Mesenchymal stem cell (in vitro differentiated cells and primary cell): Measurements from ENCODE around the gene ANKFY1.

Experiments used
- DNase-seq: peaks from one replicate; pipeline ENCODE4 v3.0.0-alpha.2; 2013
- H2AFZ ChIP-seq: one replicate; pipeline ENCODE4 v1.6.1; 2013; ENCODE audit warnings: low read depth, mild to moderate bottlenecking, control low read depth, inconsistent platforms, low read length, moderate library complexity
- H2AK5ac ChIP-seq: 2 replicates; pipeline ENCODE4 v1.6.1; 2013; ENCODE audit warnings: low read length, moderate library complexity, mild to moderate bottlenecking, inconsistent platforms; ENCODE audit not compliant: severe bottlenecking
- H2BK120ac ChIP-seq: one replicate; pipeline ENCODE4 v1.6.1; 2013; ENCODE audit warnings: low read depth, mild to moderate bottlenecking, inconsistent platforms, low read length, moderate library complexity
- H2BK12ac ChIP-seq, 2 experiments: one replicate each; pipeline ENCODE4 v1.6.1; 2013; ENCODE audit warnings: inconsistent platforms in 2 of 2, low read length in 2 of 2, mild to moderate bottlenecking in 2 of 2, moderate library complexity in 2 of 2, control low read depth in 1 of 2
- H2BK15ac ChIP-seq: one replicate; pipeline ENCODE4 v1.6.1; 2013; ENCODE audit warnings: mild to moderate bottlenecking, low read depth, inconsistent platforms; ENCODE audit not compliant: poor library complexity, severe bottlenecking
- H2BK5ac ChIP-seq: 2 replicates; pipeline ENCODE4 v1.6.1; 2013; ENCODE audit warnings: low read depth, mild to moderate bottlenecking, low read length, control low read depth, inconsistent platforms; ENCODE audit not compliant: poor library complexity, severe bottlenecking
- H3K14ac ChIP-seq, 2 experiments: one replicate each; pipeline ENCODE4 v1.6.1; 2013; ENCODE audit warnings: inconsistent platforms in 2 of 2, low read length in 2 of 2, control low read depth in 1 of 2, mild to moderate bottlenecking in 1 of 2, moderate library complexity in 1 of 2
- H3K18ac ChIP-seq, 2 experiments: one replicate each; pipeline ENCODE4 v1.6.1; 2013; ENCODE audit warnings: inconsistent platforms in 2 of 2, low read length in 2 of 2, control low read depth in 1 of 2, low read depth in 1 of 2, mild to moderate bottlenecking in 1 of 2
- H3K23ac ChIP-seq, 2 experiments: one replicate each; pipeline ENCODE4 v1.6.1; 2013; ENCODE audit warnings: inconsistent platforms in 2 of 2, low read length in 2 of 2, mild to moderate bottlenecking in 2 of 2, moderate library complexity in 2 of 2, control low read depth in 1 of 2
- H3K27ac ChIP-seq: 2 replicates; pipeline ENCODE4 v1.5.1; 2013; ENCODE audit warnings: mild to moderate bottlenecking, moderate library complexity, low read length, control low read depth, inconsistent platforms; ENCODE audit not compliant: poor library complexity, severe bottlenecking
- H3K27me3 ChIP-seq, 2 experiments: 2 replicates each; pipeline versions ENCODE4 v1.6.1 to v1.7.0; 2013; ENCODE audit warnings: low read length in 2 of 2, mild to moderate bottlenecking in 2 of 2, moderate library complexity in 2 of 2, control low read depth in 1 of 2, inconsistent platforms in 1 of 2; ENCODE audit not compliant: control insufficient read depth in 1 of 2, insufficient read depth in 1 of 2
- H3K36me3 ChIP-seq, 2 experiments: 2 replicates each; pipeline versions ENCODE4 v1.6.1 to v1.7.0; 2013; ENCODE audit warnings: low read length in 2 of 2, control low read depth in 1 of 2, inconsistent platforms in 1 of 2, low read depth in 1 of 2, mild to moderate bottlenecking in 1 of 2; ENCODE audit not compliant: insufficient read depth in 2 of 2, control insufficient read depth in 1 of 2
- H3K4ac ChIP-seq, 2 experiments: one replicate each; pipeline ENCODE4 v1.6.1; 2013; ENCODE audit warnings: inconsistent platforms in 2 of 2, low read length in 2 of 2, mild to moderate bottlenecking in 2 of 2, moderate library complexity in 2 of 2, control low read depth in 1 of 2, low read depth in 1 of 2
- H3K4me1 ChIP-seq: 2 replicates; pipeline ENCODE4 v1.6.1; 2013; ENCODE audit warnings: low read depth, low read length, control low read depth; ENCODE audit not compliant: control insufficient read depth, insufficient read depth
- H3K4me2 ChIP-seq: 2 replicates; pipeline ENCODE4 v1.6.1; 2013; ENCODE audit warnings: low read length, mild to moderate bottlenecking, inconsistent platforms; ENCODE audit not compliant: poor library complexity, severe bottlenecking
- H3K4me3 ChIP-seq, 2 experiments: 2 replicates each; pipeline versions ENCODE4 v1.5.1 to v1.7.0; 2013; ENCODE audit warnings: low read length in 2 of 2, mild to moderate bottlenecking in 2 of 2, control low read depth in 1 of 2, low read depth in 1 of 2; ENCODE audit not compliant: insufficient read depth in 1 of 2
- H3K79me1 ChIP-seq: replicated peaks from 2 replicates; pipeline ENCODE4 v1.6.1; 2013; ENCODE audit warnings: mild to moderate bottlenecking, control low read depth, low read length, inconsistent platforms; ENCODE audit not compliant: poor library complexity, severe bottlenecking
- H3K9ac ChIP-seq: 2 replicates; pipeline ENCODE4 v1.7.0; 2013; ENCODE audit warnings: mild to moderate bottlenecking, low read length, moderate library complexity
- H3K9me3 ChIP-seq: 2 replicates; pipeline ENCODE4 v1.7.0; 2013; ENCODE audit warnings: mild to moderate bottlenecking, low read length; ENCODE audit not compliant: control insufficient read depth
- H4K8ac ChIP-seq: one replicate; pipeline ENCODE4 v1.6.1; 2013; ENCODE audit warnings: inconsistent platforms, mild to moderate bottlenecking, low read length, moderate library complexity
- H4K91ac ChIP-seq: one replicate; pipeline ENCODE4 v1.6.1; 2013; ENCODE audit warnings: mild to moderate bottlenecking, low read length, inconsistent platforms
- WGBS: methylation state at CpG from one replicate; pipeline ENCODE4 v1.1.7; 2013; ENCODE audit warnings: mixed read lengths; 5-methylcytosine and 5-hydroxymethylcytosine counted together

ANKFY1 gene

DNA sequence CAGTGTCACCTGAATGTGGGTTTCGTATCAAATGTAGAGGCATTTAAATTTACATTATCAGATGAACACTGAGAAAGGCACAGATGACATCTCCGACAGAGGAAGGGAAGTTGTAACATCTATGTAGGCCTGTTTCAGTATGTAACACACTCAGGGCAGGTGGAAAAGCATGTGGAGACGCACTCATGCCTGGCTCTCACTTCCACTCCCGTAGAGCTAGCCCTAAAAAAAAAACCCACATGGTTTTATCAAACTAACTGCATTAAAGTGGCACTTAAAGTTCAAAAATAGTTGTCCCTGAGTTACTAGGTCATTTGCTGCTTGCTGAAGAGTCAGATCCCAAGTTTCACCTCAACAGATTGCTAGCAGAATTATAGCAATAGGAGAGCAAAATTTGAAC, 6.1 kb upstream of the ANKFY1 start:
- no peak overlapping the region for H2BK120ac ChIP-seq
- H3K14ac ChIP-seq: no peak overlapping the region
- no peak overlapping the region for H2AK5ac ChIP-seq
- 94% methylated on average over 4 of the region's 4 CpGs for WGBS
- no peak overlapping the region for H2BK12ac ChIP-seq
- no peak overlapping the region for H3K27ac ChIP-seq
- no peaks in the 10 kb centered on the region for H3K9me3 ChIP-seq
- DNase-seq: no peak
- no peak overlapping the region for H4K8ac ChIP-seq
- H3K4ac ChIP-seq: no peak overlapping the region
- no peak overlapping the region for H3K18ac ChIP-seq
- no peak overlapping the region for H3K23ac ChIP-seq
- H3K27me3 ChIP-seq: no peaks in the 10 kb centered on the region
- H3K4me1 ChIP-seq: no peaks in the 10 kb centered on the region
- no peak overlapping the region for H2BK15ac ChIP-seq
- H3K9ac ChIP-seq: no peak overlapping the region
- no peak overlapping the region for H3K4me3 ChIP-seq
- no peak overlapping the region for H3K4me2 ChIP-seq
- H2AFZ ChIP-seq: no peak overlapping the region
- H2BK5ac ChIP-seq: no peak overlapping the region
- H3K36me3 ChIP-seq: peaks cover 7 to 44% of the 10 kb centered on the region in 2 experiments
- no peak overlapping the region for H4K91ac ChIP-seq
- H3K79me1 ChIP-seq: peaks cover 13% of the 10 kb centered on the region

- Histone ChIP-seq H3K27me3 (no peaks in the 10 kb centered on the region), H3K4ac (no peak overlapping the region), H3K36me3 (peaks cover 7 to 44% of the 10 kb centered on the region in 2 experiments), H3K18ac (no peak overlapping the region), H2BK5ac (no peak overlapping the region), H3K14ac (no peak overlapping the region), H4K91ac (no peak overlapping the region), H2AK5ac (no peak overlapping the region), H2BK15ac (no peak overlapping the region), H3K4me2 (no peak overlapping the region), H3K23ac (no peak overlapping the region), H2BK12ac (no peak overlapping the region), H3K27ac (no peak overlapping the region), H3K9me3 (no peaks in the 10 kb centered on the region), H2BK120ac (no peak overlapping the region), H2AFZ (no peak overlapping the region), H3K9ac (no peak overlapping the region), H3K79me1 (peaks cover 6% of the 10 kb centered on the region), H3K4me1 (peaks cover 8% of the 10 kb centered on the region), H3K4me3 (no peak overlapping the region), H4K8ac (no peak overlapping the region)
- WGBS: 98% methylated on average over 8 of the region's 8 CpGs
- no peak for DNase-seq
These were observed 3.6 kb upstream of the ANKFY1 start for GRCh38 chr17:4267402-4267801.

DNA sequence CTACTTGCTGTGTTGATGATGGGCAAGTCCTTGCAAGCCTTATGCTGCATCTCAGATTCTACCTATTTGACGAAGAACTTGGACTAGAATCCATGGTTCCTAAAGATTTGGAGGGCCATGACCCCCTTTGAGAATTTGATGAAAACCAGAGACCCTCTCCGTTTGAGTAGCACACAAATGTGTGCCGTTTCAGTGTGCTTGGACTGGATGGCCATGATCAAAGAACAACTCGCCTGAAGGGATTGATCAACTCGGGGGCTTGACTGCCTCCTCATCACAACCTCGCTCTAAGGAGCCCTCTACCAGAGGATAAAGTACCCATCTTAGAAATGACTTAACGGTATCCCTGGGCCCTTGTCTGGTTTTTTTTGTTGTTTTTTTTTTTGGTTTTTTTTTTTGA, 2.8 kb upstream of the ANKFY1 start:
- no peak overlapping the region for H3K27ac ChIP-seq
- H3K4me1 ChIP-seq: peaks cover 17% of the 10 kb centered on the region
- no peaks in the 10 kb centered on the region for H3K27me3 ChIP-seq
- WGBS: 80% methylated on average over 4 of the region's 7 CpGs
- no peak for DNase-seq
- no peak overlapping the region for H2BK5ac ChIP-seq
- no peak overlapping the region for H3K18ac ChIP-seq
- H2BK15ac ChIP-seq: no peak overlapping the region
- H2AFZ ChIP-seq: no peak overlapping the region
- no peak overlapping the region for H3K4me3 ChIP-seq
- H3K9me3 ChIP-seq: no peaks in the 10 kb centered on the region
- H3K4ac ChIP-seq: no peak overlapping the region
- H3K4me2 ChIP-seq: no peak overlapping the region
- no peak overlapping the region for H4K8ac ChIP-seq
- H3K9ac ChIP-seq: no peak overlapping the region
- H2AK5ac ChIP-seq: no peak overlapping the region
- no peak overlapping the region for H3K14ac ChIP-seq
- H3K79me1 ChIP-seq: peaks cover 6% of the 10 kb centered on the region
- no peak overlapping the region for H2BK12ac ChIP-seq
- peaks cover 7 to 39% of the 10 kb centered on the region in 2 experiments for H3K36me3 ChIP-seq
- no peak overlapping the region for H4K91ac ChIP-seq
- no peak overlapping the region for H3K23ac ChIP-seq
- H2BK120ac ChIP-seq: no peak overlapping the region

- Histone ChIP-seq H3K23ac (no peak overlapping the region), H4K91ac (no peak overlapping the region), H2BK12ac (no peak overlapping the region), H3K27me3 (no peaks in the 10 kb centered on the region), H3K9ac (peak overlapping the region; percentile 93), H2AK5ac (no peak overlapping the region), H3K4ac (peak overlapping the region in 1 of 2 experiments; percentile 3), H3K27ac (no peak overlapping the region), H4K8ac (peak overlapping the region; percentile 19), H2BK120ac (no peak overlapping the region), H3K79me1 (peaks cover 4% of the 10 kb centered on the region), H3K9me3 (peaks cover 6% of the 10 kb centered on the region), H2BK15ac (no peak overlapping the region), H3K14ac (no peak overlapping the region), H3K4me3 (peak overlapping the region; percentile 79 to 93), H3K4me2 (peak overlapping the region; percentile 52), H3K36me3 (peaks cover 12 to 24% of the 10 kb centered on the region in 2 experiments), H3K18ac (peak overlapping the region in 1 of 2 experiments; percentile 71), H2BK5ac (no peak overlapping the region), H3K4me1 (peaks cover 23% of the 10 kb centered on the region), H2AFZ (no peak overlapping the region)
- WGBS: 62% methylated on average over 8 of the region's 8 CpGs
- DNase-seq: no peak
These were observed 1.1 kb downstream of the ANKFY1 start for GRCh38 chr17:4262703-4263102.
